Measurements from ENCODE around the gene OR10D3. TPM values are rescaled to one million over a fixed set of nuclear protein-coding genes. Genes with fewer than 3 reads are reported as not detected.
"Not testable (repeated sequence)": the region's sequence is repeated elsewhere in the genome, so short reads cannot be mapped to it uniquely, and the experiment has no call there.

The OR10D3 gene
- total and polyA plus RNA-seq, 12 donors, result not detected

- H3K27ac ChIP-seq, result no peak overlapping the region
- TF ChIP-seq, protein P1, sequence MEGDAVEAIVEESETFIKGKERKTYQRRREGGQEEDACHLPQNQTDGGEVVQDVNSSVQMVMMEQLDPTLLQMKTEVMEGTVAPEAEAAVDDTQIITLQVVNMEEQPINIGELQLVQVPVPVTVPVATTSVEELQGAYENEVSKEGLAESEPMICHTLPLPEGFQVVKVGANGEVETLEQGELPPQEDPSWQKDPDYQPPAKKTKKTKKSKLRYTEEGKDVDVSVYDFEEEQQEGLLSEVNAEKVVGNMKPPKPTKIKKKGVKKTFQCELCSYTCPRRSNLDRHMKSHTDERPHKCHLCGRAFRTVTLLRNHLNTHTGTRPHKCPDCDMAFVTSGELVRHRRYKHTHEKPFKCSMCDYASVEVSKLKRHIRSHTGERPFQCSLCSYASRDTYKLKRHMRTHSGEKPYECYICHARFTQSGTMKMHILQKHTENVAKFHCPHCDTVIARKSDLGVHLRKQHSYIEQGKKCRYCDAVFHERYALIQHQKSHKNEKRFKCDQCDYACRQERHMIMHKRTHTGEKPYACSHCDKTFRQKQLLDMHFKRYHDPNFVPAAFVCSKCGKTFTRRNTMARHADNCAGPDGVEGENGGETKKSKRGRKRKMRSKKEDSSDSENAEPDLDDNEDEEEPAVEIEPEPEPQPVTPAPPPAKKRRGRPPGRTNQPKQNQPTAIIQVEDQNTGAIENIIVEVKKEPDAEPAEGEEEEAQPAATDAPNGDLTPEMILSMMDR (IDR thresholded peaks at IDR 0.05), result no peak
- ATAC-seq, result no peak
- H3K27me3 ChIP-seq, result no peaks in the 10 kb centered on the region
- no peak for DNase-seq
- intact Hi-C loops (cut with DNase I), result no loop called here
- no peak overlapping the region for H3K4me3 ChIP-seq
- no peaks in the 10 kb centered on the region for H3K9me3 ChIP-seq
- H3K36me3 ChIP-seq, result no peaks in the 10 kb centered on the region
- H3K4me1 ChIP-seq, result peaks cover 0 to under 1% (median 0%) of the 10 kb centered on the region in 9 donors
Observed at GRCh38 chr11:124219126-124219525, 36.0 kb downstream of the OR10D3 start.

DNA sequence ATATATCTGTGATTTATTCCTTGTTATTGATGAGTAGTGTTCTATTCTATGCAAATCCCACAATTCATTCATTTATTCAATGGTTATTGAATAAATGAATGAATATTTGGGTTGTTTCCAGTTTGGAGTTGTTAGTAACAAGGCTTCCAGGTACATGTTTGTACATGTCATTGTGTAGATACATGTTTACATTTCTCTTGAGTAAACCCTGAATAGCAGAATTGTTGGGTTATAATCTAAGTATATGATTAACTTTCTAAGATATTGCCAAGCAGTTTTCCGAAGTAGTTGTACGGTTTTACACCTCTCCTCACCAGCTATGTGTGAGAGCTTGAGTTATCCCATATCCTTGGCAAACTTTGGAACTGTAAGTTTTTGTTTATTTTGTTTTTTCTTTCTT, 39.3 kb downstream of the OR10D3 start:
- Histone ChIP-seq H3K9me3 (no peaks in the 10 kb centered on the region), H3K4me1 (peaks cover 0 to 7% (median 0%) of the 10 kb centered on the region in 9 donors), H3K4me3 (no peak overlapping the region), H3K27ac (no peak overlapping the region), H3K27me3 (no peaks in the 10 kb centered on the region), H3K36me3 (no peaks in the 10 kb centered on the region)
- intact Hi-C loops (cut with DNase I), result no loop called here
- 87 to 98% methylated on average over 2 of the region's 2 CpGs for WGBS, 2 donors
- DNase-seq (no peak), ATAC-seq (no peak)
- TF ChIP-seq, protein P1 (IDR thresholded peaks at IDR 0.05), result no peak

- DNase-seq; H3K4me1 ChIP-seq; H3K27me3 ChIP-seq; H3K4me3 ChIP-seq; H3K9me3 ChIP-seq; H3K36me3 ChIP-seq; intact Hi-C loops (cut with DNase I): not testable (repeated sequence)
- peak in 2 of 8 donors; percentile 39 to 55 for ATAC-seq
- H3K27ac ChIP-seq, result peak overlapping the region in 1 of 10 donors; percentile 68
- 65 to 67% methylated on average over 9 of the region's 9 CpGs for WGBS, 2 donors
Observed at GRCh38 chr11:124224618-124225423, 41.7 kb downstream of the OR10D3 start.

DNA sequence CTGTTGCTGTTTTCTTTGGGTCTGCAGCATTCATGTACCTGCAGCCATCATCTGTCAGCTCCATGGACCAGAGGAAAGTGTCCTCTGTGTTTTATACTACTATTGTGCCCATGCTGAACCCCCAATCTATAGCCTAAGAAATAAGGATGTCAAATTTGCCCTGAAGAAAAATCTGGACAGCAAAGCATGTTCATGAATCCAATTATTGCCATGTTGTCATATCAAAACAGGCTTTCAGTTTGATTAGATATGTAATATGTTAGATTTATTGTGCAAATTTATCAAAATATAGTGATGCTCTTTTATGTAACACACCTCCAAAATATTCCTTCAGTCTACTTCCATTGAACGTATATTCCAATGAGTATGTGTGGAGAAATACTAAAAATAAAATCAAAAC, 42.3 kb downstream of the OR10D3 start:
- Histone ChIP-seq H3K27ac (no peak overlapping the region), H3K36me3 (no peaks in the 10 kb centered on the region), H3K4me1 (peaks cover 0 to 7% (median 0%) of the 10 kb centered on the region in 9 donors), H3K4me3 (no peak overlapping the region), H3K27me3 (no peaks in the 10 kb centered on the region), H3K9me3 (no peaks in the 10 kb centered on the region)
- intact Hi-C loops (cut with DNase I), result no loop called here
- TF ChIP-seq, protein P1 (IDR thresholded peaks at IDR 0.05), result no peak
- 82 to 83% methylated on average over 1 of the region's 1 CpG for WGBS, 2 donors
- ATAC-seq (no peak), DNase-seq (no peak)

GRCh38 chr11:124233376-124233775, 50.2 kb downstream of the OR10D3 start:
- H3K36me3 ChIP-seq, result no peaks in the 10 kb centered on the region
- WGBS, 2 donors, result 32 to 76% methylated on average over 1 of the region's 1 CpG
- no peaks in the 10 kb centered on the region for H3K9me3 ChIP-seq
- no peak for DNase-seq
- TF ChIP-seq, protein P1 (IDR thresholded peaks at IDR 0.05), result no peak
- no peaks in the 10 kb centered on the region for H3K4me1 ChIP-seq
- no peak overlapping the region for H3K4me3 ChIP-seq
- intact Hi-C loops (cut with DNase I), result no loop called here
- no peak overlapping the region for H3K27ac ChIP-seq
- no peaks in the 10 kb centered on the region for H3K27me3 ChIP-seq
- no peak for ATAC-seq
